Erythroblast (primary cell): ENCODE measurements around the gene MAPK8IP2.

Experiments
- GATA1 ChIP-seq: IDR thresholded peaks from 2 replicates; pipeline ENCODE4 v1.6.1; 2011; ENCODE audit warnings: low read depth, mild to moderate bottlenecking, control low read depth, low read length, moderate library complexity
- POLR2A ChIP-seq: IDR thresholded peaks from 2 replicates; pipeline ENCODE4 v1.6.1; 2011; ENCODE audit warnings: mild to moderate bottlenecking, low read length

DNA sequence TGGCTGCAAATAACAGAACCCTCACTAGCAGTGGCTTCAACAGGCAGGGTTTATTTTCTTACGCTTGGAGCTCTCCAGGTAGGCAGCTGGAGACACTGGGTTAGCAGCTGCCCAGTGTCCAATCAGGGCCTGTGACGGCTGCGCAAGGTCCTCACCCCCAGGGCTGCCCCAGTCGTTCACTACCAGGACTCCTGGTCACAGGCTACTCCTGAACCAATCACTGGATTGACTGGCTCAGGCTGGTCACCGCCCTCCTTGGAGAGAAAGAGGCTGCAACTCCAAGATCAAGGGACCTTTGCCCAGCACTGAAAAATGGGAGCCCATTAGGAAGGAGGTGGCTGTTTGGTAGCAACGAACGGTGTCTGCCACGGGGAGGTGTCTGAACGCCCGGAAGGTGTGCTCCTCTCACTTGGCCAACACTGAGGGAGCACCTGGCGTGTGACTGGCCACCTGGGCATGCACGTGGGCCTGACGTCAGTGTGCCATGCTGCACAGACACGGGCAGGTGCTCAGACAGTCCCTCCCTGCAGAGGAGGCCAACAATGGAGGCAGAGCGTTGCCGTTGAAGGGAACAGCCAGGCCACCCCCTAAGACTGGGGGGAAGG lies 22.2 kb downstream of the MAPK8IP2 start:
- TF ChIP-seq POLR2A (no peak), GATA1 (no peak)
